Measurements from ENCODE around the gene ELF5. TPM values are rescaled to one million over a fixed set of nuclear protein-coding genes. Genes with fewer than 3 reads are reported as not detected.

The ELF5 gene
- total RNA-seq, 1 donor: not detected

GRCh38 chr11:34519595-34520235 is 6.1 kb upstream of the ELF5 start:
- no peaks in the 10 kb centered on the region for H3K9me3 ChIP-seq (ENCODE audit: low read depth, low read length)
- H3K36me3 ChIP-seq (ENCODE audit: insufficient read depth, low read length): no peaks in the 10 kb centered on the region
- no peak for DNase-seq (ENCODE audit: insufficient read length, low spot score, missing footprints)
- no peaks in the 10 kb centered on the region for H3K4me1 ChIP-seq (ENCODE audit: insufficient read depth, low read length)
- TF ChIP-seq CTCF (IDR thresholded peaks at IDR 0.05; ENCODE audit: extremely low read depth, low read depth, low read length): no peak
- no peaks in the 10 kb centered on the region for H4K20me1 ChIP-seq (ENCODE audit: insufficient read depth, low read length)
- H3K79me2 ChIP-seq (ENCODE audit: insufficient read depth, low read length): no peaks in the 10 kb centered on the region
- peaks cover 38% of the 10 kb centered on the region for H3K27me3 ChIP-seq (ENCODE audit: insufficient read depth, low read length)
- H3K4me3 ChIP-seq (ENCODE audit: insufficient read depth, low read length): no peak overlapping the region
- no peak overlapping the region for H3K4me2 ChIP-seq (ENCODE audit: insufficient read depth, low read length)
- no peak overlapping the region for H2AFZ ChIP-seq (ENCODE audit: low read length)
- no peak overlapping the region for H3K27ac ChIP-seq (ENCODE audit: low read depth, low read length)

- peaks cover 2% of the 10 kb centered on the region for H4K20me1 ChIP-seq (ENCODE audit: insufficient read depth, low read length)
- H3K9me3 ChIP-seq (ENCODE audit: low read depth, low read length): no peaks in the 10 kb centered on the region
- H3K4me3 ChIP-seq (ENCODE audit: insufficient read depth, low read length): no peak overlapping the region
- DNase-seq (ENCODE audit: insufficient read length, low spot score, missing footprints): no peak
- H3K4me2 ChIP-seq (ENCODE audit: insufficient read depth, low read length): no peak overlapping the region
- peaks cover 26% of the 10 kb centered on the region for H3K27me3 ChIP-seq (ENCODE audit: insufficient read depth, low read length)
- no peaks in the 10 kb centered on the region for H3K79me2 ChIP-seq (ENCODE audit: insufficient read depth, low read length)
- H2AFZ ChIP-seq (ENCODE audit: low read length): no peak overlapping the region
- no peak for TF ChIP-seq CTCF (IDR thresholded peaks at IDR 0.05; ENCODE audit: extremely low read depth, low read depth, low read length)
- no peaks in the 10 kb centered on the region for H3K4me1 ChIP-seq (ENCODE audit: insufficient read depth, low read length)
- no peaks in the 10 kb centered on the region for H3K36me3 ChIP-seq (ENCODE audit: insufficient read depth, low read length)
- H3K27ac ChIP-seq (ENCODE audit: low read depth, low read length): no peak overlapping the region
Observed at GRCh38 chr11:34516247-34517040, 2.9 kb upstream of the ELF5 start.

- peak overlapping the region; percentile 47 for H2AFZ ChIP-seq (ENCODE audit: low read length)
- DNase-seq (ENCODE audit: insufficient read length, low spot score, missing footprints): no peak
- TF ChIP-seq CTCF (IDR thresholded peaks at IDR 0.05; ENCODE audit: extremely low read depth, low read depth, low read length): no peak
- no peaks in the 10 kb centered on the region for H3K4me1 ChIP-seq (ENCODE audit: insufficient read depth, low read length)
- no peak overlapping the region for H3K27ac ChIP-seq (ENCODE audit: low read depth, low read length)
- H3K79me2 ChIP-seq (ENCODE audit: insufficient read depth, low read length): no peaks in the 10 kb centered on the region
- H3K36me3 ChIP-seq (ENCODE audit: insufficient read depth, low read length): no peaks in the 10 kb centered on the region
- H3K9me3 ChIP-seq (ENCODE audit: low read depth, low read length): no peaks in the 10 kb centered on the region
- H3K27me3 ChIP-seq (ENCODE audit: insufficient read depth, low read length): peaks cover 19% of the 10 kb centered on the region
- peak overlapping the region; percentile 22 for H3K4me3 ChIP-seq (ENCODE audit: insufficient read depth, low read length)
- H3K4me2 ChIP-seq (ENCODE audit: insufficient read depth, low read length): peak overlapping the region; percentile 44
- peaks cover 2% of the 10 kb centered on the region for H4K20me1 ChIP-seq (ENCODE audit: insufficient read depth, low read length)
Observed at GRCh38 chr11:34514597-34514996, 1.0 kb upstream of the ELF5 start.
